Chondrocyte (in vitro differentiated cells): ENCODE data around the gene LDLRAD4. TPM values are rescaled to one million over a fixed set of nuclear protein-coding genes. Genes with fewer than 3 reads are reported as not detected.

Experiments
- DNase-seq: peaks from one replicate; pipeline ENCODE4 v3.0.0; 2021; ENCODE audit warnings: mixed read lengths, low spot score
- H3K27ac Mint-ChIP-seq: one replicate; pipeline ENCODE4 v1.8.0; 2021; ENCODE audit warnings: mild to moderate bottlenecking, moderate library complexity, mixed read lengths; ENCODE audit not compliant: unreplicated experiment
- H3K27me3 Mint-ChIP-seq: 2 replicates; pipeline ENCODE4 v1.8.0; 2021; ENCODE audit warnings: low read depth, mixed read lengths
- H3K36me3 Mint-ChIP-seq: 2 replicates; pipeline ENCODE4 v1.8.0; 2021; ENCODE audit warnings: low read depth, mixed read lengths
- H3K4me1 Mint-ChIP-seq: 2 replicates; pipeline ENCODE4 v1.8.0; 2021; ENCODE audit warnings: low read depth, mild to moderate bottlenecking, mixed read lengths
- H3K4me3 Mint-ChIP-seq: one replicate; pipeline ENCODE4 v1.8.0; 2021; ENCODE audit warnings: mild to moderate bottlenecking, moderate library complexity, mixed read lengths; ENCODE audit not compliant: unreplicated experiment
- H3K9me3 Mint-ChIP-seq: 2 replicates; pipeline ENCODE4 v1.8.0; 2021; ENCODE audit warnings: low read depth, mixed read lengths
- total RNA-seq: library from RNA; stranded (reverse); gene quantifications from 3 replicates; pipeline ENCODE4 v1.2.1, GENCODE V29; 2021
- TF ChIP-seq, protein P1 (sequence below): fragments of 200-600 bp; sonication (generic); IDR thresholded peaks from 2 replicates; pipeline ENCODE4 v1.5.0; 2021; ENCODE audit warnings: antibody characterized with exemption, mild to moderate bottlenecking, moderate library complexity

LDLRAD4 gene
- total RNA-seq, 1 donor from 2014 or later = 80.5 TPM

DNA sequence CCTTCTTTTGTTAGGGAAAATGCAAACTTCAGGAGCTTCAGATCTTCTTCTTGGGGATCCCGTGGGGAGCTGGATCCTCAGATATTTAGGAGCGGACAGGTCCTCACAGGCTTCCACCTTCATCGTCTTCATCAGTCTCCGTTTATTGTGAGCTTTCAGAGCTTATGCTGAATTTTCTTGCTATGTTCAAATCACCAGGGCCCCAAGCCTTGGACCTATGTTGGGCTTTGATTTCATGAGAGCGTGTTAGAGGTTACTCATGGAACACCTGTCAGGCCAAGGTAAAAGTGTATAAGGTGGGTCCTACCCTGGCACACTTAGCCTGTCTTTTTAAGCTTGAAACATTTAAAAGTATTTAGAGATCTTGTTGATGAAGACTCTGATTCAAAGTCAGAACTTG is 294.9 kb downstream of the LDLRAD4 start:
- peaks cover 62% of the 10 kb centered on the region for H3K4me1 Mint-ChIP-seq
- peaks cover 19% of the 10 kb centered on the region for H3K9me3 Mint-ChIP-seq
- H3K27ac Mint-ChIP-seq = peak overlapping the region; percentile 84
- no peak overlapping the region for H3K4me3 Mint-ChIP-seq
- TF ChIP-seq, protein P1, sequence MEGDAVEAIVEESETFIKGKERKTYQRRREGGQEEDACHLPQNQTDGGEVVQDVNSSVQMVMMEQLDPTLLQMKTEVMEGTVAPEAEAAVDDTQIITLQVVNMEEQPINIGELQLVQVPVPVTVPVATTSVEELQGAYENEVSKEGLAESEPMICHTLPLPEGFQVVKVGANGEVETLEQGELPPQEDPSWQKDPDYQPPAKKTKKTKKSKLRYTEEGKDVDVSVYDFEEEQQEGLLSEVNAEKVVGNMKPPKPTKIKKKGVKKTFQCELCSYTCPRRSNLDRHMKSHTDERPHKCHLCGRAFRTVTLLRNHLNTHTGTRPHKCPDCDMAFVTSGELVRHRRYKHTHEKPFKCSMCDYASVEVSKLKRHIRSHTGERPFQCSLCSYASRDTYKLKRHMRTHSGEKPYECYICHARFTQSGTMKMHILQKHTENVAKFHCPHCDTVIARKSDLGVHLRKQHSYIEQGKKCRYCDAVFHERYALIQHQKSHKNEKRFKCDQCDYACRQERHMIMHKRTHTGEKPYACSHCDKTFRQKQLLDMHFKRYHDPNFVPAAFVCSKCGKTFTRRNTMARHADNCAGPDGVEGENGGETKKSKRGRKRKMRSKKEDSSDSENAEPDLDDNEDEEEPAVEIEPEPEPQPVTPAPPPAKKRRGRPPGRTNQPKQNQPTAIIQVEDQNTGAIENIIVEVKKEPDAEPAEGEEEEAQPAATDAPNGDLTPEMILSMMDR = no peak
- H3K36me3 Mint-ChIP-seq = peaks cover 32% of the 10 kb centered on the region
- DNase-seq = no peak
- H3K27me3 Mint-ChIP-seq = no peaks in the 10 kb centered on the region

DNA sequence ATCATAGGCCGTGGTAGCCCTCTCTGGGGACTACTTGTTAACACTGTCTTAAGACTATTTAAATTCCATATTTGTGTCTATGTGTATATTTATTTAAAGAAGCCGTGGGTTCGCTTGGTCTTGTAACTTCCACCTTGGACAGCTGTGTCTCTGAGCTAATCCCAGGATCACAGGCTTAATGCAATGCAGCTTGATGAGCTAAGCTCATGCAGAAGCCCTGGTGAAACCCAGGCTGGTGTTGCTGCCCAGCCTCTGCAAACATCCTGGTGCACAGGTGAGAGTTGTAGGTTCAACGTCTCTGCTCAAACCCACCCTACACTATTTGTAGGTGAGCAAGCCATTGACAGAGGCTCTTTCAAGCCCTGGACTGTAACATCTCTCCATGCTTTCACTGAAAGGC is 296.0 kb downstream of the LDLRAD4 start:
- H3K27me3 Mint-ChIP-seq = no peaks in the 10 kb centered on the region
- H3K4me3 Mint-ChIP-seq = no peak overlapping the region
- peaks cover 26% of the 10 kb centered on the region for H3K36me3 Mint-ChIP-seq
- peak overlapping the region; percentile 84 for H3K27ac Mint-ChIP-seq
- TF ChIP-seq, protein P1 = no peak
- H3K4me1 Mint-ChIP-seq = peaks cover 59% of the 10 kb centered on the region
- H3K9me3 Mint-ChIP-seq = peaks cover 11% of the 10 kb centered on the region
- DNase-seq = no peak

DNA sequence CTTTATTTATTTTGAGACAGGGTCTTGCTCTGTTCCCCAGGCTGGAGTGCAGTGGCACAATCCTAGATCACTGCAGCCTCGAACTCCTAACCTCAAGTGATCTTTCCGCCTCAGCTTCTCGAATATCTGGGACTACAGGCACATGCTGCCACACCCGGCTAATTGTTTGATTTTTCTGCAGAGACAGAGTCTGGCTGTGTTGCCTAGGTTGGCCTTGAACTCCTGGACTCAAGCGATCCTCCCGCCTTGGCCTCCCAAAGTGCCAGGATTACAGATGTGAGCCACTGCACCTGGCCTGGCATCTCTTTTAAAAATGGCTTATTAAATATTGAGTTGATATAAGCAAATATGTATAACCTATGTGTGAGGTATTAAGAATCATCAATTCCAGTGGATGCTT is 298.3 kb downstream of the LDLRAD4 start:
- H3K9me3 Mint-ChIP-seq = peaks cover 10% of the 10 kb centered on the region
- H3K4me1 Mint-ChIP-seq = peaks cover 66% of the 10 kb centered on the region

DNA sequence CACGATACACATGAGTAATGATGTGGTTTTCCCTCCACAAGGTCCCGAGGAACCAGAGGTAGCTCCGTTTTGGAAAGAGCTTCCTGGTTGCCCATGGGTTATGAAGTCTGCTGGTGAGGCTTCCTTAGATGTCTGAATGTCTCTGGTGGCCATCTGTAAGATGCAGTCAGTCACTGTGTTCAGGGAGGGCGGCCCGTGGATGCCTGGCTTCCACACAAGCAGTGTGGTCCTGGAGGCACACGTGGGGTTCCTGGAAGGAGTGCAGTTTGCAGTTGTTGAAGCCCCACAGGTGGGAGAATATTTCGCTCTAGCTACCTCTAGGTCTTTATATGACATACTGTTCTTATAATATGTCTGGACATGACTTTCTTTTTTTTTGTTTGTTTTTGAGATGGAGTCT is 298.8 kb downstream of the LDLRAD4 start:
- Mint-ChIP-seq H3K27me3 (no peaks in the 10 kb centered on the region), H3K9me3 (peaks cover 10% of the 10 kb centered on the region), H3K4me1 (peaks cover 66% of the 10 kb centered on the region), H3K36me3 (peaks cover 22% of the 10 kb centered on the region), H3K27ac (no peak overlapping the region), H3K4me3 (no peak overlapping the region)
- TF ChIP-seq, protein P1 = no peak
- peak; percentile 56 for DNase-seq

More for the DNA sequence above, 298.3 kb downstream of the LDLRAD4 start:
- TF ChIP-seq, protein P1 = no peak
- Mint-ChIP-seq H3K27ac (no peak overlapping the region), H3K27me3 (no peaks in the 10 kb centered on the region), H3K36me3 (peaks cover 22% of the 10 kb centered on the region), H3K4me3 (no peak overlapping the region)
- no peak for DNase-seq

DNA sequence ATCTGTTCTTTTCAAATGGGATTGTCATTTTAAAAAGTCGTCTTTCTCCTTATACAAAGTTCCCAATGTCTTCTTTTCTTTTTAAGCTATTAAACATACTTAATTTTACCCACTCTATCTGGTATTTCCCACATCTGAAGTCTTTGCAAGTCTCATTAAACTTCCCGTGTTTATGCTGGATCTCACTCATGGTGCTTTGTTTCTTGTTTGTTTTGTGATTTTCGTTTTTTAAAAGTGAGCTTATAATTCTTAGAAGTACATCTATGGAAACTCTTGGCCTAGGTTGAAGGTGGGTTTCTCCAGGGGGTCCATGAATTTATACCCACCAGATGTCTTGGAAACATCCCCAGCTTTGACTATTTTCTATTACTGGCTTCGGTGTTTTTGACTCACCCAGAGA is 299.8 kb downstream of the LDLRAD4 start:
- TF ChIP-seq, protein P1 = no peak
- no peaks in the 10 kb centered on the region for H3K27me3 Mint-ChIP-seq

More for the DNA sequence above, 299.8 kb downstream of the LDLRAD4 start:
- Mint-ChIP-seq H3K27ac (peak overlapping the region; percentile 24), H3K4me3 (no peak overlapping the region), H3K9me3 (peaks cover 10% of the 10 kb centered on the region), H3K36me3 (peaks cover 22% of the 10 kb centered on the region), H3K4me1 (peaks cover 59% of the 10 kb centered on the region)
- DNase-seq = no peak
